GM12873 (cell line): Measurements from ENCODE around the gene MAPKAP1.

Source experiments
- TF ChIP-seq, protein P1 (sequence below): IDR thresholded peaks from 2 replicates; pipeline ENCODE4 v1.5.1; 2012; ENCODE audit warnings: low read depth, mild to moderate bottlenecking, moderate library complexity, low read length, control low read depth; ENCODE audit not compliant: insufficient read depth; ENCODE audit errors: missing control alignments

Gene MAPKAP1

DNA sequence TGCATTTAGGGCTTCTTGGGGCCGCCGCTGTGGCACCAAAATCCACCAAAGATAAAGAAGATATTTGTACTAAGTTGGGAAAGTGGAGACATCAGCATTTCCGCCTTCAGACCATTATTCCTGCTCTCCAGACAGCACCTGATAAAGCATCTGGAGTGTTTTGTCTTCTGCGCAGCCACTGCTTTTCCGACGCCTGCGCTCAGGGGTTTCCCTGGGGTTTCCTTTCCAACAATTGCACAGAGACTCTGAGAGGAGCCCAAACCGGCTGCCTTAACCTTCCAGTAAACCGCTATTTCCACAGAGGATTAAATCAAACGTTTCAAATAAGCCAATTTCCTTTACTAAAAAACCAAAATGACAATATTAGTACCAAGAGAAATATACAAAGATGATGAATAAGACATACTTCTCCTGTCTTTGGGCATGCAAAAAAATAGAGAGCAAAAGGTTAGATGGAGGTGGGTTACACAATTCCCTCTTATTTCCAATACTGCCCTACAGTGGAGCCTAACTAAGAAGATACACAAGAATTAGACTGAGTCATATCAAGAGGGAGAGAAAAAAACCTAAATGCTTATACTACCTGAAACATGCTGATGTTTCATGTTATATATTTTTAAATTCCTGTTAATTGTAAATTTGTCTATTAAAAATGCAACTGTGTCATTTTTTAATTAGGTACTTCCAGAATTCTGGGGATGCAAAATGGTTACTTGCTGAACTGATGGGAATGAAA lies 98.4 kb downstream of the MAPKAP1 start:
- TF ChIP-seq, protein P1, sequence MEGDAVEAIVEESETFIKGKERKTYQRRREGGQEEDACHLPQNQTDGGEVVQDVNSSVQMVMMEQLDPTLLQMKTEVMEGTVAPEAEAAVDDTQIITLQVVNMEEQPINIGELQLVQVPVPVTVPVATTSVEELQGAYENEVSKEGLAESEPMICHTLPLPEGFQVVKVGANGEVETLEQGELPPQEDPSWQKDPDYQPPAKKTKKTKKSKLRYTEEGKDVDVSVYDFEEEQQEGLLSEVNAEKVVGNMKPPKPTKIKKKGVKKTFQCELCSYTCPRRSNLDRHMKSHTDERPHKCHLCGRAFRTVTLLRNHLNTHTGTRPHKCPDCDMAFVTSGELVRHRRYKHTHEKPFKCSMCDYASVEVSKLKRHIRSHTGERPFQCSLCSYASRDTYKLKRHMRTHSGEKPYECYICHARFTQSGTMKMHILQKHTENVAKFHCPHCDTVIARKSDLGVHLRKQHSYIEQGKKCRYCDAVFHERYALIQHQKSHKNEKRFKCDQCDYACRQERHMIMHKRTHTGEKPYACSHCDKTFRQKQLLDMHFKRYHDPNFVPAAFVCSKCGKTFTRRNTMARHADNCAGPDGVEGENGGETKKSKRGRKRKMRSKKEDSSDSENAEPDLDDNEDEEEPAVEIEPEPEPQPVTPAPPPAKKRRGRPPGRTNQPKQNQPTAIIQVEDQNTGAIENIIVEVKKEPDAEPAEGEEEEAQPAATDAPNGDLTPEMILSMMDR, result no peak

DNA sequence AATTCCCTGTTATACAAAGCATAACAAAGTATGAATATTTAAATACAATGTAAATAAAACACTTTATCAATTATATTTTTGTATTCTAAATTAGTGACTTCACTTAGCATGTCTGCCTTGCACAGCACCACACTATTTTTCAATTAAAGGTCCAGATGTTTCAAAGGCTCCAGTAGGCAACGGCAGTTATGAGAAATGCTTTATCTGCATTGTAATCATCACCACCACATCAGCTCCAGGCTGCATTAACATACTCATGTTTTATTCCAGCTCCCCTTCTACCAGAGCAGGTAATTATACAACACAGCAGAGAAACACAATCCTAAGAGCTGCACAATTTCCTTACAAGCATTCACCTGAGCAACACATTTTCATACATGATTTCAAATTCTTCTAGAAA lies 102.8 kb downstream of the MAPKAP1 start:
- TF ChIP-seq, protein P1, result no peak

DNA sequence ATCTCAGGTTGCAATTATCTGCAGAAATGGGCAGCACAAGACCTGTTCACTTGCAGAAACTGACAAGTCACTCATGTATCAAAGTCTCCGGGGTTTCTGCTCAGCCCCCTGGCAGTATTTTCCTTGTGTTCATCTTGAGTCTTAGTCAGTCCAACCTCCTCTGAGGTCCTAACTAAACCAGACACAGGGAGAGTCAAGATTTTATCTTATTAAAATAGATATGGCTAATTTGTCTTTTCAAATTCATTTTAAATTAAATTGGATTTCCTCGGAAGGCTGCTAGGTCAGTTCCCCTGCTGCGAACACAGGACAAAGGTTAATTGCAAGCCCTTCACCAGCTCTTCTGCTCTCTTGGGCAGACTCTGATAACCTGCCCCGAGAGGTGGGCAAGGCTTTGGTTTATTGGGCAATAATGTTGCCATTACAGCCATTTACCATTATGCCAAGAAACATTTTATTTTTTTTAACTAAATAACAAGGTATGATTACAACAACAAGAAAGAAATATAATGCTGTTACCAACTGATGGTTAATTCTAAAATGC lies 103.5 kb downstream of the MAPKAP1 start:
- TF ChIP-seq, protein P1, result no peak

DNA sequence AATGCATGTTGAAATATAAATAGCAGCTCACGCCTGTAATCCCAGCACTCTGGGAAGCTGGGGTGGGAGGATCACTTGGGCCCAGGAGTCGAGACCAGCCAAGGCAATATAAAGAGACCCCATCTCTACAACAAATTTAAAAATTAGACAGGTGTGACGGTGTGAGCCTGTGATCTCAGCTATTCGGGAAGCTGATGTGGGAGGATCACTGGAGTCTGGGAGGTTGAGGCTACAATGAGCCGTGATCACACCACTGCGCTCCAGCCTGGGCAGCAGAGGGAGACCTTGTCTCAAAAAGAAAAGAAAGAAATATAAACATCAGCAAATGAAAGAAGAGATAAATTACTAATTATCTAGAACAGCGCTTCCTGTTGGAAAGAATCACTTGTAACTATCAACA lies 105.0 kb downstream of the MAPKAP1 start:
- TF ChIP-seq, protein P1, result no peak

DNA sequence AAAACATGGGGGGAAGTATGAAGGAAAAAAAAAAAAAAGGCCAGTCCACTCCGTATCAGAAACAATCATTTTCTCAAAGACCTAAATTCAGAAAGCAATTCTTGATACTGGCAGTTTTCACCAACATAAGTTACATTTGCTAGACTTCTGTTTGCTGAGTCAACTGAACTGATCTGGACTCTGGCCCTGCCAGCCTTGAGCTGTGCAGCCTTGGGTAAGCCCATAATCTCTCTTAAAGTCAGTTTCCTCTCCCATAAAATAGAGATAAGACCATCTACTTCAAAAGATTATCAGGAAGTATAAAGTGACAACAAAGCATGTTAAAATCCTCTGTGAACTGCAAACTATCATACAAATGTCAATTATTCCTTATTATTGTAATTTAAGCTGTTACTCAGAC lies 106.8 kb downstream of the MAPKAP1 start:
- TF ChIP-seq, protein P1, result no peak

DNA sequence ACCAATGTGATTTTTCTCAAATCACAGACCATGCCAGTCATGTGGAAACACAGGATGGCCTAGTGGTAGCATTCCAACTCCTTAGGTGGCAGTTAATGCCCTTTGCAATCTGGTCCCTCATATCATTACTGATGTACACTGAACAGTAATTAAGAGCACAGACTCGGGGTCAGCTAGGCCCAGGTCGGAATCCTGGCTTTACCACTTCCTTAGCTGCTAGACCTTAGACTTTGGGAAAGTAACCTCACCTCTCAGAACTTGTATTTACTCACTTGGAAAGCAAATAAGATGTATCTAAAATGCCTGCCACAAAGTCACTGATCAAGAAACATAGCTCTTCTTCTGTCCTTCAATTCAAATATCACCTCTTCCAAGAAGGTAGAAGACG lies 112.8 kb downstream of the MAPKAP1 start:
- TF ChIP-seq, protein P1, result no peak

DNA sequence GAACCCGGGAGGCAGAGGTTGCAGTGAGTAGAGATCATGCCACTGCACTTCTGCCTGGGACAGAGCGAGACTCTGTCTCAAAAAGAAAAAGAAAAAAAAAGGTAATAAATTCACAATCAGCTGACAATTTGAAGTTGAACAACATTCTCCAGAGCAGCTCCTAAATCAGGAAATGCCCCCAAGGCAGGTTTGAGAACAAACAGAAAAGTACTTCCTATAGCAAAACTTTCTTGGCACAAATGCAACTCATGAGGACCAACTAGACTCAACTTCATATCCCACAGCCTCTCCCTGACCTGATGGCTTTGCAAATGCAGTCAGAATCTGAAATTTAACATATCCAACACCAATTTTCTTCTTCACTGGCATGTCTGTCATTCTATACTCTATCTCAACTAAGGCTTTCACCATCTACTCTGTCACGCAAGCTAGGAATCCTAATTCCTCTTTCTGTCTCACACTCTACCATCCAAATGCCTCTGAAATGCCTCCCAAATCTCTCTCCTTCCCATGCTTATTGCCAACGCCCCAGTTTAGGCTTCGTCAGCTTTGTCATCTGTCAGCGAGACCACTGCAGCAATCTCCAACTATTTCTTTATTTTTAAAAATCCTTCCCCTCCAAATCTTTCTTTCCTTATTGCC lies 113.3 kb downstream of the MAPKAP1 start:
- TF ChIP-seq, protein P1, result no peak
